ENCODE results near the gene LCN15.
"Not testable (repeated sequence)": the region's sequence is repeated elsewhere in the genome, so short reads cannot be mapped to it uniquely, and the experiment has no call there.

Gene LCN15

DNA sequence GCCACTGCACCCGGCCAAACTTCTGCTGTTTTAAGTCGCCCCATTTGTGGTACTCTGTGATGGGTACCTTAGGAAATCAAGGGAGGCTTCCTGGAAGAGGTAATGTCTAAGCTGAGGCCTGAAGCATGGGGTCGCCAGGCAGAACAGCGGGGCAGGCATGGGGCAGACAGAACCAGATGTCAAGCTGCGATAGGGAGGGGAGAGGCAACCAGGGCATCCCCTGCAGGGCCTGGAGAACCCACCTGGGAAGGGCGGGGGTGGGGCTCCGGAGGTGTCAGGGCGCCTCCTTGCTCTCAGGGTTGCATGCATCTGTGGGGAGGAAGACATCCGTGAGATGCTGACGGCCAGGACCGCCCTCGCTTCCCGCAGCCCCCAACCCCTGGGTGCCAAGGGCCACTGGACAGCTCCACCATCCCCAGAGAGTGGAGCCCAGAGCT, 2.8 kb downstream of the LCN15 start:
- Mint-ChIP-seq H3K27me3 (peaks cover 1 to 24% of the 10 kb centered on the region in 2 donors), H3K4me3 (no peak overlapping the region), H3K4me1 (ENCODE audit: low read depth in 2 of 2) (peaks cover 3 to 4% of the 10 kb centered on the region in 2 donors), H3K36me3 (ENCODE audit: insufficient read depth) (peaks cover 4% of the 10 kb centered on the region), H3K9me3 (no peaks in the 10 kb centered on the region), H3K27ac (no peak overlapping the region)
- no peak for ATAC-seq (replicated peaks)
- no peak for DNase-seq

DNA sequence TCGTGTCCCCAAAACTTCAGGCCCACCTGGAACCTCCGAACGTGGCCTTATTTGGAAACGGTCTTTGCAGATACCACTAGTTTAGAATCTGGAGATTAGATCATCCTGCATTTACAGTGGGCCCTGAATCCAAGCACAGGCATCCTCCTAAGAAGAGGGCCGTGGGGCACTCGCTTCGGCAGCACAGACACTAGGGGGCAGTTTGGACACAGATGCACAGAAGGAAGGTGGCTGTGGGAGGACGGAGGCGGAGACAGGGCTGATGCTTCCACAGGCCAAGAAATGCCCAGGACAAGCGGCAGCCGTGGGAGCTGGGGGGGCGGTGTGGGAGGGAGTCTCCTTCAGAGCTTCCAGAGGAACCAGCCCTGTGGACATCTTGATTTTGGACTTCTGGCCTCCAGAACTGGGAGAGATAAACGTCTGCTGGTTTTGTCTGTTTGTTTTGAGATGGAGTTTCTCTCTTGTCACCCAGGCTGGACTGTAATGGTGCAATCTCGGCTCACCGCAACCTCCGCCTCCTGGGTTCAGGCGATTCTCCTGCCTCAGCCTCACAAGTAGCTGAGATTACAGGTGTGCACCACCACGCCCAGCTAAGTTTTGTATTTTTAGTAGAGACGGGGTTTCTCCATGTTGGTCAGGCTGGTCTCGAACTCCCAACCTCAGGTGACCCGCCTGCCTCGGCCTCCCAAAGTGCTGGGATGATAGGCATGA, 3.3 kb downstream of the LCN15 start:
- H3K9me3 Mint-ChIP-seq = not testable (repeated sequence)

DNA sequence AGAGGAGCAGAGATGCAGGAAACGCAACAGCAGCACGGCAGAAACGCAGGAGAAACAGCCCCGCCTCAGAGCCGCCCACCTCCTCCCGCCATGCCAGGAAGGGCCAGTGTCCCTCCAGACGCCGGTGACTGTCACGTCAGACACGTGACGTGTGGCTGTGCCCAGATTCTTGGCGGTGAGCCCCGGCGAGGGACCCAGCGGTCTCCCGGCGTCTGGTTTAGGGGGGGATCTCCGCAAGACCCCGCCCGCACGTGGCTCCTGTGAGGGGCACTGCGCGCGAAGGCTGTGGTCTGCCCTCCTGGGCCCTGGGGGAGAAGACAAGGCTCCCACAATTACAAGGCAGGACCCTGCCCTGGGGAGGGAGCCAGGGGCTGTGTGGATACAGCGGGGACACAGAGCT, 3.9 kb downstream of the LCN15 start:
- Mint-ChIP-seq H3K27me3 (peaks cover 0 to 35% of the 10 kb centered on the region in 2 donors), H3K4me1 (ENCODE audit: low read depth in 2 of 2) (no peaks in the 10 kb centered on the region), H3K9me3 (no peaks in the 10 kb centered on the region), H3K27ac (no peak overlapping the region), H3K4me3 (no peak overlapping the region), H3K36me3 (ENCODE audit: insufficient read depth) (peaks cover 4% of the 10 kb centered on the region)
- no peak for ATAC-seq (replicated peaks)
- no peak for DNase-seq

More for the DNA sequence above, 3.3 kb downstream of the LCN15 start:
- H3K4me3 Mint-ChIP-seq; H3K4me1 Mint-ChIP-seq (ENCODE audit: low read depth in 2 of 2); H3K27ac Mint-ChIP-seq; H3K36me3 Mint-ChIP-seq (ENCODE audit: insufficient read depth); DNase-seq: not testable (repeated sequence)
- H3K27me3 Mint-ChIP-seq = peaks cover 0 to 30% of the 10 kb centered on the region in 2 donors
- peak; percentile 28 for ATAC-seq (replicated peaks)

DNA sequence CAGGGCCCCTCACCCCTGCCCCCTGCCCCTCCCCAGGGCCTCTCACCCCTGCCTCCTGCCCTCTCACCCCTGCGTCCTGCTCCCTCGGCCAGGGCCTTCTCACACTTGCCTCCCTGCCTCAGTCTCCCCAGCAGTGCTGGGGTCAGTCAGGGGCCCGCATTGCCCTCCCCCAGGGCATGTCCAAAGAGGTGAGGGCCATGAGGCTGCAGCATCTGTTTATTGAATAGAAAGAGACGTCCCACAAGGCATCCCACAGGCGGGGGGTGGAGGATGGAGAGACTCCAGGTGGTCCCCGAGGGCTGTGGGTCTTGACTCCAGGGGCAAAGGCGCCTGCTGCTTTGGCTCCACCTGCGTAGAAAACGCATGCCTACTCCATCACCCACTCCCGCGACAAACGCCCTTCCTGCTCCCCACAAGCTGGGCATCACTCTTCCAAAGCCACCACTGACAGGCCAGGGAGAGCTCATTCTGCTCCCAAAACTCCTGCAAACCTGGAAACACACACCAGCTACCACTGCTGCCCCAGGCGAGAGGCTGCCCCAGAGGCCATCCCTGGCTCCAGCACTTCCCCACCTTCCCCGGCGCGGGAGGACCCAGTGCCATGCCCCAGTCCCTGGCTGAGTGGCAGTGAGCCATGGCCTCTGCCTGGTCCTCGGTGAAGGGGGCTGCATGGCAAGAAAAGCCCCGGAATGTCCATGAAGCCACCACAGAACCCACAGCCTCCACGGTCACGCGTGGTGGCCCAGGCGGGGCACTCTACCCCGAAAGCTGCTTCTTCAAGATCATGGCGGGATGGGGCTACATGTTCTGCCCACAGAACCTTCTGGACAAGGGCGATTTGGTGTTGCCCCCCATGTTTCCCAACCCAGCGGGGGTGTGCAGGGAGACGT, 4.6 kb downstream of the LCN15 start:
- no peaks in the 10 kb centered on the region for H3K4me1 Mint-ChIP-seq (ENCODE audit: low read depth in 2 of 2)
- no peak overlapping the region for H3K27ac Mint-ChIP-seq
- H3K9me3 Mint-ChIP-seq = no peaks in the 10 kb centered on the region
- ATAC-seq (replicated peaks) (no peak), DNase-seq (no peak)
- peaks cover 4% of the 10 kb centered on the region for H3K36me3 Mint-ChIP-seq (ENCODE audit: insufficient read depth)
- peaks cover 0 to 38% of the 10 kb centered on the region in 2 donors for H3K27me3 Mint-ChIP-seq
- no peak overlapping the region for H3K4me3 Mint-ChIP-seq

DNA sequence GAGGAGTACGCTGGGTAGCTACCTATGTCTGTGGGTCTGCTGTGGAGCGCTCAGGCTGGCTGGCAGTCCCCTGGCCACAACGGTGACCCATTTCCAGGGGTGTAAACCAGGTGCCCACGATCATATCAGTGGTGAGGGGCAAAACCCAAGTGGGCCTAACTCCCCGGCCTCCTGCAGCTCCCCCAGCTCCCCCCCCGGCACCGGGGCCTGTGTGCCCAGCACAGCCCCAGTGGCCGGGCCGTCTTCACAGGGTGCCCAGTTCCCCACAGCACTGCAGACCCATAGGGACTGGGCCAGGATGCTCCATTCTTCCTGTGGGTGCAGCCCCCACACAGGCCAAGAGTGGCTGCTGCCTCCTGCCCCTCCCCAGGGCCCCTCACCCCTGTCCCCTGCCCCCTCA, 5.3 kb downstream of the LCN15 start:
- H3K9me3 Mint-ChIP-seq = no peaks in the 10 kb centered on the region
- peaks cover 0 to 38% of the 10 kb centered on the region in 2 donors for H3K27me3 Mint-ChIP-seq
- no peak overlapping the region for H3K27ac Mint-ChIP-seq
- peaks cover 3% of the 10 kb centered on the region for H3K36me3 Mint-ChIP-seq (ENCODE audit: insufficient read depth)
- no peaks in the 10 kb centered on the region for H3K4me1 Mint-ChIP-seq (ENCODE audit: low read depth in 2 of 2)
- no peak for DNase-seq
- no peak for ATAC-seq (replicated peaks)
- H3K4me3 Mint-ChIP-seq = no peak overlapping the region

DNA sequence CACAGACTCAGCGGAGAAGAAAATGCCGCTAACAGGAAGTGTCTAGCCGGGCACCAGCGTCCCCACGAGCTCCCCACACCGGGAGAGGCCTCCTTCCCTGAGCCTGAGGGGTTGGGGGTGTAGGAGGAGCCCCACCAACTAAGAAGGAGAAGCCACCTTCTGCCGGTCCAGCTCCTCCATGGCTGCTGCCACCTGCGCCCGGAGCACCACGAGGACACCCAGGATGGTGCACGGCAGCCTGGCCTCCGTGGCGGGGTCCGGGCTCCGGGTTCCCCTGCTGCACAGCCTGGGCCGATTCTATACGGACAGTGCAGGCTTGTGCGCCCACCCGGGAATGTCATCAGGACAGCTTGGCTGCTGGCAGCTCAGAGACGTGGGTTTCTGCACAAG, 6.6 kb downstream of the LCN15 start:
- DNase-seq = no peak
- Mint-ChIP-seq H3K36me3 (ENCODE audit: insufficient read depth) (no peaks in the 10 kb centered on the region), H3K4me3 (no peak overlapping the region), H3K9me3 (peaks cover 0 to 3% of the 10 kb centered on the region in 2 donors), H3K4me1 (ENCODE audit: low read depth in 2 of 2) (no peaks in the 10 kb centered on the region), H3K27ac (no peak overlapping the region), H3K27me3 (peaks cover 0 to 38% of the 10 kb centered on the region in 2 donors)
- ATAC-seq (replicated peaks) = no peak

DNA sequence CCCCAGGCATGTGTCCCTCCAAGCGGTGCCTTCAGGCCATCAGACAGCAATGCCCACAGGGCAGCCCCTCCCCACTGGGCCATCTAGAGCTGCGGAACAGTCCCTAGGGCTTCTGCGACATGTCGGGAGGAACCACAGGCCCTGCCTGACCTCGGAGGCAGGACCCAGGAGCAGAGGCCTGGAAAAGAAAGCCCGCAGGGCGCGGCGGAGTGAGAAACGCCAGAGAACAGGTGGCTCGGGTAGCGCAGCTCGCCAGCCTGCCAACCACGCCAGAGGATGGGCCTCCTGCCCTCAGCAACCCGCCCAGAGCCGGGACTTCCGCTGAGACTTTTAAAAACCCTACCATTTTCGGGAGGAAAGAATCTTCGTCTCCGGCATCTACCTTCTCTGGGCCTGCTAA, 7.0 kb downstream of the LCN15 start:
- Mint-ChIP-seq H3K4me1 (ENCODE audit: low read depth in 2 of 2) (no peaks in the 10 kb centered on the region), H3K9me3 (peaks cover 2 to 7% of the 10 kb centered on the region in 2 donors), H3K36me3 (ENCODE audit: insufficient read depth) (no peaks in the 10 kb centered on the region), H3K4me3 (peak overlapping the region in 1 of 2 donors; percentile 27), H3K27me3 (peaks cover 0 to 38% of the 10 kb centered on the region in 2 donors), H3K27ac (no peak overlapping the region)
- DNase-seq (no peak), ATAC-seq (replicated peaks) (no peak)

DNA sequence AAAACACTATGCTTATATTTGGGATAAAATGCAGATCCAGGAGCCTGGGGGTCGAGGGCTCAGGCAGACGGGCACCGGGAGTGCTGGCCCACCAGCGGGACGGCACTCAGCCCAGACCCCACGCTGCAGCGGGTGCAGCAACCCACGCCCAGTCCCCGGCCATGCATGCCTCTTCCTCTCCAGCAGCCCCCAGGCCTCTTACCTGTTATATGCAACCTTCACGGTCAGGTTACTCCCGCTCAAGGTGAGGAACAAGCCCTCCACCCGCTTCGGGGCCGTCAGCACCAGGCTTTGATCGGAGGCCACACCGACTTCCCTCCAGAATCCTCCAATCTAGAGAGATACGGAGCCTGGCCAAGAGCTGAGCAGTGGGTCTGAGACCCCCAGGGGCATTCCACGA, 7.5 kb downstream of the LCN15 start:
- no peak for ATAC-seq (replicated peaks)
- no peaks in the 10 kb centered on the region for H3K4me1 Mint-ChIP-seq (ENCODE audit: low read depth in 2 of 2)
- H3K27me3 Mint-ChIP-seq = peaks cover 0 to 38% of the 10 kb centered on the region in 2 donors
- no peak for DNase-seq
- H3K9me3 Mint-ChIP-seq = peaks cover 2 to 9% of the 10 kb centered on the region in 2 donors
- peak overlapping the region in 1 of 2 donors; percentile 27 for H3K4me3 Mint-ChIP-seq
- no peak overlapping the region for H3K27ac Mint-ChIP-seq
- H3K36me3 Mint-ChIP-seq (ENCODE audit: insufficient read depth) = no peaks in the 10 kb centered on the region

DNA sequence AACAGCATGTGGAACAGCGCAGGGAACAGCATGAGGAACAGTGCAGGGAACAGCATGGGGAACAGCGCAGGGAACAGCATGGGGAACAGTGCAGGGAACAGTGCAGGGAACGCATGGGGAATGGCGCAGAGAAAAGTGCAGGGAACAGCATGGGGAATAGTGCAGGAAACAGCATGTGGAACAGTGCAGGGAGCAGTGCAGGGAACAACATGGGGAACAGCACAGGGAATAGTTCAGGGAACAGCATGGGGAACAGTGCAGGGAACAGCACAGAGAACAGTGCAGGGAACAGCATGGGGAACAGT, 8.2 kb downstream of the LCN15 start:
- Mint-ChIP-seq H3K27ac (no peak overlapping the region), H3K4me3 (no peak overlapping the region), H3K9me3 (peaks cover 2 to 9% of the 10 kb centered on the region in 2 donors), H3K4me1 (ENCODE audit: low read depth in 2 of 2) (no peaks in the 10 kb centered on the region), H3K27me3 (peaks cover 0 to 35% of the 10 kb centered on the region in 2 donors), H3K36me3 (ENCODE audit: insufficient read depth) (no peaks in the 10 kb centered on the region)
- DNase-seq (no peak), ATAC-seq (replicated peaks) (no peak)

DNA sequence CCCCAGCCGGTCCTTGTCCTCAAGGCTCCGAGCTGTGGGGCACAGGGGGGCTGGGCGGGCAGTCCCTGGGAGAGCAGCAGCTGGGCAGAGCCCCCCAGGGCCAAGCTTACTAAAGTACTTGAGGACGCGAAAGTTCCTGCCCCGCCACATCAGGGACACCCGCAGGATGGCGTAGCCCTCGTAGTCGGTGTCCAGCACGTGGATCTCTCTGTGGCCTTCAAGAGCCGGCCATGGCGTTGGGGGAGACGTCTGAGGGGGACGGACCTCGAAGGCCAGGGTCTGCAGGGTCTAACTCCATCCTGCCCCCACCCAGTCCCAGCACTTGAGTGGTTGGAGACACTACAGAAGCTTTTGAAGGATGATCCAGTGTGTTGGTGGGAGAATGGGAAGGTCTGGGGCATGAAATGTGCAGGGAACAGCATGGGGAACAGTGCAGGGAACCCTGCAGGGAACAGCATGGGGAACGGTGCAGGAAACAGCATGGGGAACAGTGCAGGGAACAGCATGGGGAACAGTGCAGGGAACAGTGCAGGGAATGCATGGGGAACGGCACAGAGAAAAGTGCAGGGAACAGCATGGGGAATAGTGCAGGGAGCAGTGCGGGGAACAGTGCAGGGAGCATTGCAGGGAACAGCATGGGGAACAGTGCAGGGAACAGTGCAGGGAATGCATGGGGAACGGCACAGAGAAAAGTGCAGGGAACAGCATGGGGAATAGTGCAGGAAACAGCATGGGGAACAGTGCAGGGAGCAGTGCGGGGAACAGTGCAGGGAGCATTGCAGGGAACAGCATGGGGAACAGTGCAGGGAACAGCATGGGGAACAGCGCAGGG, 8.8 kb downstream of the LCN15 start:
- not testable (repeated sequence) for H3K27ac Mint-ChIP-seq; H3K4me3 Mint-ChIP-seq; H3K36me3 Mint-ChIP-seq (ENCODE audit: insufficient read depth); DNase-seq; H3K9me3 Mint-ChIP-seq; ATAC-seq (replicated peaks); H3K4me1 Mint-ChIP-seq (ENCODE audit: low read depth in 2 of 2)
- peaks cover 3 to 35% of the 10 kb centered on the region in 2 donors for H3K27me3 Mint-ChIP-seq

DNA sequence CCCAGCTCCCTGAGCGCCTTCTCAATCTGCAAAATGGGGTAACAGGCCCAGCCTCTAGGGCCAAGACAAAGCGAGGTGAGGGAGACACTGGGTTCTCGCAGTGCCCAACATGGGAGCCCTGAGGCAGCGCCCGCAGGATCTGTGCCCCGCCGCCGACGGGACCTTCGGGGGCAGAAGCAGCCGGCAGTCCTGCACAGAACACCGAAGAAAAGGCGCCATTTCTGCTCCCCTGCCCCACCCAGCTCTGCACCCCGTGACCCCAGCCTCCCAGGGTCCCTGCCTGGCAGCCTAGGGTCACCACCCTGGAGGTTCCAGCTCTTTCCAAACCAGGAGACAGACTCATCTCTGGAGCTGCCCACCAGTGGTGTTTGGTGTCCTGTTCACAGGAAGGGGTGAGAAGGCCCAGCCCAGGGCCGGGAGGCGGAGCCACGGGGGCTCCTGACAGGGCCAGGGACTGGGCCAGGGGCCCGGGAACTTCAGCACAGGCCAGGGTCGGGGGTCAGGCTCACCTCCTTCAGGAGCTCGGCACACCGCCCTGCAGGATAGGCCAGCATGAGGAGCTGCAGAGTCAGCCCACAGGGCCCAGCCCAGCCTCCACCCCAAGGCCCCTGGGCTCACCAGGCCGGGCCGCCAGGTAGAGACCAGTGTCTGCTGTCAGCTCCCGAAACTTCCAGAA, 9.6 kb downstream of the LCN15 start:
- Mint-ChIP-seq H3K9me3 (peaks cover 2 to 9% of the 10 kb centered on the region in 2 donors), H3K4me3 (no peak overlapping the region), H3K36me3 (ENCODE audit: insufficient read depth) (no peaks in the 10 kb centered on the region), H3K4me1 (ENCODE audit: low read depth in 2 of 2) (no peaks in the 10 kb centered on the region), H3K27me3 (peaks cover 5 to 35% of the 10 kb centered on the region in 2 donors), H3K27ac (no peak overlapping the region)
- DNase-seq = no peak
- no peak for ATAC-seq (replicated peaks)

DNA sequence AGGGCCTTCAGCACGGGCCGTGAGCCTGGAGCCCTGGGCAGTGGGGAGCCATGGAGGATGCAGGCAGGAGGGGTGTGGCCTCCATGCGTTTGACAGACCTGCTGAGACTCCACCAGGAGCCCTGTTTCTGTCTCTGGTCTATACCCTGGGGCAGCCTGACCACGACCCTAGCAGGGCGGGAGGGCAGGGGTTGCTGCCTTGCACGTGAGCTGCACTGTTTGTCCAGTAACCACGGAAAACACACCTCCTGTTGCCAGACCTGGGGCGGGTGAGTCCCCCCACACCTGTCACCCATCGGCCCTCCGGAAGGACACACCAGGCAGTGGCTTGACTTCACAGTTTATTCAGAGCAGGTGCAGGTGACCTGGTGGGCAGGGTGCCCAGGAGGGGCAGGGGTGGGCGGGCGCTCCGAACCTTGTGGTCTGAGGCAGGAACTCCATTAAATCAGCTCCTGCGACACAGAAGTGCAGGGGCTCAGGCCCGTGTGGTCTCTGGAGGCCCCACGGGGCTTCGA, 10.2 kb downstream of the LCN15 start:
- Mint-ChIP-seq H3K4me1 (ENCODE audit: low read depth in 2 of 2) (no peaks in the 10 kb centered on the region), H3K36me3 (ENCODE audit: insufficient read depth) (no peaks in the 10 kb centered on the region), H3K27me3 (peaks cover 5 to 39% of the 10 kb centered on the region in 2 donors), H3K9me3 (peaks cover 2 to 9% of the 10 kb centered on the region in 2 donors), H3K4me3 (no peak overlapping the region), H3K27ac (no peak overlapping the region)
- ATAC-seq (replicated peaks) = no peak
- DNase-seq = no peak

All from effector memory CD8-positive, alpha-beta T cell (primary cell).